GM12878 (cell line): ENCODE measurements around the gene CLN3. TPM values are rescaled to one million over a fixed set of nuclear protein-coding genes. Genes with fewer than 3 reads are reported as not detected.

ENCODE experiments used
- ATAC-seq: fragments of 200-7000 bp; cut with Tn5 transposase; 3 replicates; pipeline ENCODE4 v1.9.1; 2020; ENCODE audit warnings: mild to moderate bottlenecking, moderate library complexity
- BruUV-seq: library from RNA; stranded (reverse); fragments of 400-500 nt; replicated peaks from 2 replicates; lab custom pipeline; 2021; lab: Mats Ljungman, UMichigan
- CTCF ChIA-PET: fragments of 300-600 bp; sonication (Branson Sonifier 250); formaldehyde crosslinking; extraction: SDS; loops from one replicate; lab custom pipeline; 2021; ENCODE audit warnings: inconsistent platforms; lab: Yijun Ruan, JAX
- POLR2A ChIA-PET: fragments of 350-600 bp; formaldehyde crosslinking; extraction: SDS; loops from one replicate; lab custom pipeline; 2021; ENCODE audit warnings: inconsistent platforms; lab: Charles Lee
- RAD21 ChIA-PET: fragments of 300-600 bp; sonication (Branson Sonifier 250); formaldehyde crosslinking; loops from one replicate; lab custom pipeline; 2023; ENCODE audit warnings: antibody characterized with exemption; ENCODE audit not compliant: unreplicated experiment; lab: Charles Lee
- SMC1A ChIA-PET: fragments of 300-600 bp; sonication (Branson Sonifier 250); formaldehyde crosslinking; loops from one replicate; lab custom pipeline; 2023; ENCODE audit not compliant: unreplicated experiment, uncharacterized antibody; lab: Charles Lee
- DNase-seq: peaks from one replicate; pipeline ENCODE4 v3.0.0-alpha.2; 2011; ENCODE audit warnings: low read depth, low spot score
- FAIRE-seq: peaks from 3 replicates; lab custom pipeline; 2011; peaks lifted over from hg19 to GRCh38; lab: Jason Lieb, UNC
- H2AFZ ChIP-seq: 2 replicates; pipeline ENCODE4 v1.6.0; 2011; ENCODE audit warnings: low read depth, low read length, control low read depth; ENCODE audit not compliant: control insufficient read depth
- H3K27ac ChIP-seq: 2 replicates; pipeline ENCODE4 v1.5.1; 2011; ENCODE audit warnings: control low read depth; ENCODE audit not compliant: control insufficient read depth, insufficient read depth
- H3K27me3 ChIP-seq, 2 experiments: replicated peaks in 1 of 2; 2 replicates each; pipeline versions ENCODE4 v1.6.0 to v1.6.1; 2011; ENCODE audit warnings: low read length in 1 of 2; ENCODE audit not compliant: control insufficient read depth in 2 of 2, insufficient read depth in 2 of 2
- H3K36me3 ChIP-seq, 2 experiments: 2 replicates each; pipeline ENCODE4 v1.5.1; 2011; ENCODE audit warnings: low read length in 1 of 2; ENCODE audit not compliant: control insufficient read depth in 2 of 2, insufficient read depth in 2 of 2
- H3K4me1 ChIP-seq: 2 replicates; pipeline ENCODE4 v1.6.1; 2011; ENCODE audit warnings: mild to moderate bottlenecking, low read length, moderate library complexity, mixed read lengths; ENCODE audit not compliant: control insufficient read depth, insufficient read depth
- H3K4me2 ChIP-seq: 2 replicates; pipeline ENCODE4 v1.6.0; 2011; ENCODE audit warnings: control low read depth; ENCODE audit not compliant: control insufficient read depth, insufficient read depth
- H3K4me3 ChIP-seq: fragments of 200-600 bp; sonication (generic); 2 replicates; pipeline ENCODE4 v1.5.1; 2016
- H3K79me2 ChIP-seq: 2 replicates; pipeline ENCODE4 v1.6.0; 2011; ENCODE audit warnings: low read length; ENCODE audit not compliant: control insufficient read depth, insufficient read depth
- H3K9ac ChIP-seq: 2 replicates; pipeline ENCODE4 v1.8.0; 2011; ENCODE audit warnings: low read length, control low read depth, mixed read lengths; ENCODE audit not compliant: control insufficient read depth, insufficient read depth
- H3K9me3 ChIP-seq: replicated peaks from 3 replicates; pipeline ENCODE4 v1.5.1; 2011; ENCODE audit warnings: mild to moderate bottlenecking, low read length; ENCODE audit not compliant: control insufficient read depth, insufficient read depth
- H4K20me1 ChIP-seq: 2 replicates; pipeline ENCODE4 v1.6.0; 2011; ENCODE audit not compliant: control insufficient read depth, insufficient read depth
- EED ChIP-seq: sonication (generic); IDR thresholded peaks from 2 replicates; pipeline ENCODE4 v1.6.1; 2016; ENCODE audit warnings: antibody characterized with exemption, low read depth
- FOXK2 ChIP-seq: fragments of 450-650 bp; IDR thresholded peaks from 2 replicates; pipeline ENCODE4 v1.6.1; 2017; ENCODE audit warnings: mild to moderate bottlenecking, moderate library complexity
- FOXM1 ChIP-seq: IDR thresholded peaks from 2 replicates; pipeline ENCODE4 v1.6.1; 2012; ENCODE audit warnings: low read depth, mild to moderate bottlenecking, inconsistent platforms, low read length, moderate library complexity
- IKZF1 ChIP-seq: fragments of 450-650 bp; conservative IDR thresholded peaks from 2 replicates; pipeline ENCODE4 v1.6.1; 2017; ENCODE audit warnings: antibody characterized with exemption, mild to moderate bottlenecking
- MEF2B ChIP-seq: fragments of 450-650 bp; IDR thresholded peaks from 2 replicates; pipeline ENCODE4 v1.6.1; 2018; ENCODE audit warnings: mild to moderate bottlenecking, moderate library complexity; ENCODE audit not compliant: partially characterized antibody, poor library complexity, severe bottlenecking
- TBL1XR1 ChIP-seq: IDR thresholded peaks from 2 replicates; pipeline ENCODE4 v1.6.1; 2012; ENCODE audit warnings: low read depth, low read length, improper control_type of control experiment
- WGBS: methylation state at CpG from one replicate; pipeline ENCODE4 v1.1.6; 2016; ENCODE audit warnings: low lambda C conversion rate; ENCODE audit not compliant: insufficient replicate concordance, insufficient coverage; ENCODE audit errors: missing lambda C conversion rate; 5-methylcytosine and 5-hydroxymethylcytosine counted together
- in situ Hi-C: fragments of 300-500 bp; cut with MboI; formaldehyde crosslinking; loops from 9 replicates; pipeline ENCODE4 v1.14.3; 2018; ENCODE audit warnings: mixed read lengths
- intact Hi-C: fragments of 100-400 bp; cut with micrococcal nuclease; formaldehyde crosslinking; loops from one replicate; pipeline ENCODE4 v1.14.2; 2022; ENCODE audit not compliant: unreplicated experiment
- polyA plus RNA-seq, 11 experiments: library from polyadenylated mRNA; depleted of rRNA in 4 of 11; unstranded in 6 of 11; stranded (reverse) in 5 of 11; fragments of >200 nt; fragmentation: Nextera tagmentation in 4 of 11; fragmentation: Illumina TruSeq in 1 of 11; extraction: Ambion mirVana in 4 of 11; extraction: Trizol in 1 of 11; gene quantifications; 1 replicate in 1 of 11; 2 replicates in 10 of 11; pipeline versions ENCODE4 v1.2.1 to v1.2.3, GENCODE V29; 2011 to 2016; ENCODE audit warnings: inconsistent platforms in 2 of 11, missing spikeins in 2 of 11, low read depth in 1 of 11
- total RNA-seq, 4 experiments: library from RNA; depleted of rRNA in 3 of 4; stranded (reverse); fragments of >200 nt in 3 of 4; fragmentation: Illumina TruSeq in 1 of 4; extraction: Trizol in 1 of 4; gene quantifications; 2 replicates each; pipeline versions ENCODE4 v1.2.1 to v1.2.3, GENCODE V29; 2013 to 2021
- TF ChIP-seq, protein P1 (sequence below): IDR thresholded peaks from 2 replicates; pipeline ENCODE4 v1.6.1; 2011; ENCODE audit warnings: borderline replicate concordance, low read depth, mild to moderate bottlenecking, moderate library complexity, mixed read lengths, low read length; ENCODE audit not compliant: insufficient read depth; ENCODE audit errors: extremely low read length
- TF ChIP-seq, protein P2 (sequence below): fragments of 450-650 bp; IDR thresholded peaks from 2 replicates; pipeline ENCODE4 v1.6.1; 2017; ENCODE audit warnings: mild to moderate bottlenecking

Gene CLN3
- total and polyA plus RNA-seq, 10 of the 15 experiments (the other 5 are each of a cell fraction or from before 2014, with no cell fraction given): 2.3 to 25.0 (median 16.6) TPM

DNA sequence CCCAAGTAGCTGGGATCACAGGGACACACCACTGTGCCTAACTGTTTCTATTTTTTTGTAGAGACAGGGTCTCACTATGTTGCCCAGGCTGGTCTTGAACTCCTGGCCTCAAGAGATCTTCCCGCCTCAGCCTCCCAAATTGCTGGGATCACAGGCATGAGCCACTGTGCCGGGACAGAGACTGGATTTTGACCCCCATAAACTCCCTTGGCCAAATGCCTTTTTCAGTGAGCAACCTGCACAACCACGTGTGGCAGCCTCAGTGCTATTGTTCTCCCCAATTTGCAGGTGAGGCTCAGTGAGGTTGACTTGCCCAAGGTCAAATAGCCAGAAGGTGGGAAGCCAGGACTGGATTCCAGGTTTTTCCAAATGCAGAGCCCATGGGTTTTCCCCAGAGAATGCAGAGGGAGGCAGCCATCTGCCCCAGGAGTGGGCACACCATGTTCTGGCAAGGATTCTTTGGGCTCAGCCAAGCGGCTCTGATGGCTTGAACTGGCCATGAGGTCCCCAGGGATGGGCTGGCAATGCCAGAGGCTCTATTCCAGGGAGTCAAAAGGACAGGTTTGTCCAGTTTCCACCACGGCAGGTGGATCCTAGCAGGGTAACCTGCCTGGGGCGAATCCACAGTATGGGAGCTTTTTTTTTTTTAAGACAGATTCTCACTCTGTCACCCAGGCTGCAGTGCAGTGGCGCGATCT, 13.0 kb upstream of the CLN3 start (continued):
- TF ChIP-seq, protein P1, sequence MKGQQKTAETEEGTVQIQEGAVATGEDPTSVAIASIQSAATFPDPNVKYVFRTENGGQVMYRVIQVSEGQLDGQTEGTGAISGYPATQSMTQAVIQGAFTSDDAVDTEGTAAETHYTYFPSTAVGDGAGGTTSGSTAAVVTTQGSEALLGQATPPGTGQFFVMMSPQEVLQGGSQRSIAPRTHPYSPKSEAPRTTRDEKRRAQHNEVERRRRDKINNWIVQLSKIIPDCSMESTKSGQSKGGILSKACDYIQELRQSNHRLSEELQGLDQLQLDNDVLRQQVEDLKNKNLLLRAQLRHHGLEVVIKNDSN: no peak

DNA sequence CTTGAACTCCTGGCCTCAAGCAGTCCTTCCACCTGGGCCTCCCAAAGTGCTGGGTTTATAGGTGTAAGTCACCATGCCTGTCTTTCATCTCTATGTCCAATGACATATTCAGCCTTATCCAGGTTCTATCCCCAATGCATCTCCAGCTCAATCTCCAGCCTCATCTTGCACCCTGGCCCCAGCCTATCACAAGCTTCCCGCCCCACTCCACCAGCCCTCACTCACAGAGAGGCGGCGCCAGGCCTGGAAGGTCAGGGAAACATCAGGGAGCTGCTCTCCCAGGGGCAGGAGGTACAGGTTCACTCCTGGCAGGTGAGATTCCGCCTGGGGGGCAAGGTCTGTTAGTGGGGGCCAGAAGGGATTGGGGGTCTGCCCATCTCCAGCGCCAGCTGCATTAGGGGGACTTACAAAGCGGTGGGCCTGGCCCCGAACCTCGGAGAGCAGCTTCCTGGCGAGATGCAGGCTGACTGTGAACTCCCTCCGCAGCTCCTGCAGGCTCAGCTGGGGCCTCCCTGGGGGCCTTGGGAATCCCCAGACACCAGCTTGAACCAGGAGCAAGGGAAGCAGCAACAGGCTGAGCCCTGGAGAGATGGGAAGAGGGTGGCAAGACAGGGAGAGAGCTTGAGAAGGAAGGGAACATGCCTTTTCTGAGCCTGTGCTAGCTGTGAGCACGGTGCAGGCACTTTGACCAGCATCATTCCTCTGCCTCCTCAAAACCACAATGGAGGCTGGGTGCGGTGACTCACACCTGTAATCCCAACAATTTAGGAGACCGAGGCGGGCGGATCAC, 11.8 kb upstream of the CLN3 start:
- intact Hi-C loops: no loop called here
- FAIRE-seq (no peak), ATAC-seq (no peak), DNase-seq (no peak)
- ChIA-PET CTCF (interaction anchor here (0.8 to 1.6 kb wide), 3 partner anchors 38 to 182 kb away, joined by 3 read pairs; no protein-coding TSS in a partner anchor), RAD21 (interaction anchor here (1.0 to 1.2 kb wide), 3 partner anchors 9 to 12 kb away, joined by 3 read pairs; partner anchors contain the start of genes APOBR and CLN3), SMC1A (interaction anchor here (1.7 to 2.0 kb wide), 2 partner anchors 10 to 15 kb away, joined by 5 to 8 read pairs; partner anchors contain the start of gene APOBR), POLR2A (no interaction called here)
- no peak overlapping the region for H3K9ac ChIP-seq
- peaks cover 32% of the 10 kb centered on the region for H3K4me1 ChIP-seq
- H3K9me3 ChIP-seq: no peaks in the 10 kb centered on the region
- H3K36me3 ChIP-seq: no peaks in the 10 kb centered on the region
- BruUV-seq: no TSS peak
- in situ Hi-C loops: no loop called here
- no peaks in the 10 kb centered on the region for H3K27me3 ChIP-seq
- H4K20me1 ChIP-seq: no peaks in the 10 kb centered on the region
- no peak overlapping the region for H3K4me3 ChIP-seq
- WGBS: 38% methylated on average over 15 of the region's 15 CpGs
- no peak overlapping the region for H3K4me2 ChIP-seq
- no peak overlapping the region for H3K27ac ChIP-seq
- no peak overlapping the region for H2AFZ ChIP-seq
- TF ChIP-seq, protein P2, sequence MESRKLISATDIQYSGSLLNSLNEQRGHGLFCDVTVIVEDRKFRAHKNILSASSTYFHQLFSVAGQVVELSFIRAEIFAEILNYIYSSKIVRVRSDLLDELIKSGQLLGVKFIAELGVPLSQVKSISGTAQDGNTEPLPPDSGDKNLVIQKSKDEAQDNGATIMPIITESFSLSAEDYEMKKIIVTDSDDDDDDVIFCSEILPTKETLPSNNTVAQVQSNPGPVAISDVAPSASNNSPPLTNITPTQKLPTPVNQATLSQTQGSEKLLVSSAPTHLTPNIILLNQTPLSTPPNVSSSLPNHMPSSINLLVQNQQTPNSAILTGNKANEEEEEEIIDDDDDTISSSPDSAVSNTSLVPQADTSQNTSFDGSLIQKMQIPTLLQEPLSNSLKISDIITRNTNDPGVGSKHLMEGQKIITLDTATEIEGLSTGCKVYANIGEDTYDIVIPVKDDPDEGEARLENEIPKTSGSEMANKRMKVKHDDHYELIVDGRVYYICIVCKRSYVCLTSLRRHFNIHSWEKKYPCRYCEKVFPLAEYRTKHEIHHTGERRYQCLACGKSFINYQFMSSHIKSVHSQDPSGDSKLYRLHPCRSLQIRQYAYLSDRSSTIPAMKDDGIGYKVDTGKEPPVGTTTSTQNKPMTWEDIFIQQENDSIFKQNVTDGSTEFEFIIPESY: no peak
- TF ChIP-seq FOXM1 (no peak), IKZF1 (peak; percentile 17; the same call in 1 of the 2 replicates), TBL1XR1 (no peak), EED (no peak), MEF2B (peak; percentile 28), FOXK2 (no peak)
- no peaks in the 10 kb centered on the region for H3K79me2 ChIP-seq
